ENCODE measurements around the gene SCAF1. TPM values are rescaled to one million over a fixed set of nuclear protein-coding genes. Genes with fewer than 3 reads are reported as not detected.
A peak's percentile ranks its signal among the peaks of the same experiment; 100 is the strongest.

SCAF1 gene
- total and polyA plus RNA-seq, 2 of the 13 experiments (the other 11 are each of a cell fraction or from before 2014, with no cell fraction given): 3.3 to 6.1 TPM

GRCh38 chr19:49640113-49640898 lies 1.7 kb upstream of the SCAF1 start, which contains the start of gene RRAS (continued):
- TF ChIP-seq ZUFSP (CRISPR knock-in tag; IDR thresholded peaks at IDR 0.05; ENCODE audit: borderline replicate concordance) (no peak), ZNF597 (CRISPR knock-in tag; IDR thresholded peaks at IDR 0.05) (no peak), CERS6 (CRISPR knock-in tag; IDR thresholded peaks at IDR 0.05) (no peak), SCMH1 (CRISPR knock-in tag; IDR thresholded peaks at IDR 0.05; ENCODE audit: borderline replicate concordance) (no peak), GATAD2A (CRISPR knock-in tag; IDR thresholded peaks at IDR 0.05) (peak; percentile 88), ZNF574 (CRISPR knock-in tag; IDR thresholded peaks at IDR 0.05) (peak; percentile 75), REL (CRISPR knock-in tag; conservative IDR thresholded peaks at IDR 0.05) (no peak), MAF1 (CRISPR knock-in tag; IDR thresholded peaks at IDR 0.05; ENCODE audit: borderline replicate concordance) (no peak), RFXANK (CRISPR knock-in tag; IDR thresholded peaks at IDR 0.05) (no peak), MEIS1 (CRISPR knock-in tag; IDR thresholded peaks at IDR 0.05; ENCODE audit: borderline replicate concordance) (peak; percentile 18; the same call in 1 of the 2 replicates), JUN (CRISPR knock-in tag; IDR thresholded peaks at IDR 0.05) (peak; percentile 98; the same call in 1 of the 2 replicates), ZNF83 (CRISPR knock-in tag; IDR thresholded peaks at IDR 0.05; ENCODE audit: borderline replicate concordance) (no peak), ZNF772 (CRISPR knock-in tag; IDR thresholded peaks at IDR 0.05) (peak; percentile 86), ZSCAN21 (CRISPR knock-in tag; IDR thresholded peaks at IDR 0.05; ENCODE audit: borderline replicate concordance) (no peak), SSRP1 (CRISPR knock-in tag; IDR thresholded peaks at IDR 0.05) (no peak), NCOA5 (CRISPR knock-in tag; IDR thresholded peaks at IDR 0.05) (no peak), ZNF605 (CRISPR knock-in tag; IDR thresholded peaks at IDR 0.05) (peak; percentile 73; the same call in 1 of the 2 replicates), BORCS8-MEF2B (CRISPR knock-in tag; IDR thresholded peaks at IDR 0.05) (peak; percentile 32; the same call in 1 of the 2 replicates), CBX5 (CRISPR knock-in tag; IDR thresholded peaks at IDR 0.05; ENCODE audit: borderline replicate concordance) (peak; percentile 77; the same call in 1 of the 2 replicates), MAFK (conservative IDR thresholded peaks at IDR 0.05 in 1 of 2, IDR thresholded peaks at IDR 0.05 in 1 of 2; ENCODE audit: low read length in 2 of 2) (no peak), TAF15 (IDR thresholded peaks at IDR 0.05; ENCODE audit: low read depth, low read length, poor library complexity, severe bottlenecking) (no peak), FOXP1 (IDR thresholded peaks at IDR 0.05) (no peak), FOXP1 (CRISPR knock-in tag; IDR thresholded peaks at IDR 0.05) (no peak), HOXA9 (CRISPR knock-in tag; IDR thresholded peaks at IDR 0.05; ENCODE audit: borderline replicate concordance) (no peak), YEATS2 (CRISPR knock-in tag; IDR thresholded peaks at IDR 0.05; ENCODE audit: borderline replicate concordance) (peak; percentile 63; the same call in 1 of the 2 replicates)

Data from HepG2 (cell line).